ENCODE results near the gene PRELID3B.
A peak's percentile ranks its signal among the peaks of the same experiment; 100 is the strongest.

The PRELID3B gene

DNA sequence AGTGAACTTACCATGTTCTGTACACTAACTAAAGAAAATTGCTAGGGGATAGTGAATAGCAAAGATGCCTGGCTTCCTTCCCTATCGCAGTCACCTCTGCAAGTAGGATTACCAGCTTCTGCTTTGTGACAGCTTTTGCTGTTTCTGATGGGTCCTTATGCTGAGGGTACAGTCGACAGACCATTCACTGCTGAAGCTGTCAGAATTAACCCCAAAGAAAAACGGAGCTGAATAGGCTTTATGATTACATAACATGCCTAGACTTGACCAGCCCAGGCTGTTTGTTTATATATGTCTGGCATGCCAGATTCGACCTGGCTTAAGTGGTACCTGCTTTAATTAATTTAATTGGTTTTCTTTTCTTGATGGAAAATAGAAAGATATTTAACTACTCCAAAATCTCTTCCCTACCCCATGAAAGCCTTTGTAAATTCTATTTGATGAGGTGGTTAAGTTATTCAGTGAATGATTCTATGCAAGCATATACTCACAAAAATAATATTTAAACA, 21.7 kb upstream of the PRELID3B start:
- TF ChIP-seq, protein P1, sequence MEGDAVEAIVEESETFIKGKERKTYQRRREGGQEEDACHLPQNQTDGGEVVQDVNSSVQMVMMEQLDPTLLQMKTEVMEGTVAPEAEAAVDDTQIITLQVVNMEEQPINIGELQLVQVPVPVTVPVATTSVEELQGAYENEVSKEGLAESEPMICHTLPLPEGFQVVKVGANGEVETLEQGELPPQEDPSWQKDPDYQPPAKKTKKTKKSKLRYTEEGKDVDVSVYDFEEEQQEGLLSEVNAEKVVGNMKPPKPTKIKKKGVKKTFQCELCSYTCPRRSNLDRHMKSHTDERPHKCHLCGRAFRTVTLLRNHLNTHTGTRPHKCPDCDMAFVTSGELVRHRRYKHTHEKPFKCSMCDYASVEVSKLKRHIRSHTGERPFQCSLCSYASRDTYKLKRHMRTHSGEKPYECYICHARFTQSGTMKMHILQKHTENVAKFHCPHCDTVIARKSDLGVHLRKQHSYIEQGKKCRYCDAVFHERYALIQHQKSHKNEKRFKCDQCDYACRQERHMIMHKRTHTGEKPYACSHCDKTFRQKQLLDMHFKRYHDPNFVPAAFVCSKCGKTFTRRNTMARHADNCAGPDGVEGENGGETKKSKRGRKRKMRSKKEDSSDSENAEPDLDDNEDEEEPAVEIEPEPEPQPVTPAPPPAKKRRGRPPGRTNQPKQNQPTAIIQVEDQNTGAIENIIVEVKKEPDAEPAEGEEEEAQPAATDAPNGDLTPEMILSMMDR (IDR thresholded peaks at IDR 0.05): no peak

DNA sequence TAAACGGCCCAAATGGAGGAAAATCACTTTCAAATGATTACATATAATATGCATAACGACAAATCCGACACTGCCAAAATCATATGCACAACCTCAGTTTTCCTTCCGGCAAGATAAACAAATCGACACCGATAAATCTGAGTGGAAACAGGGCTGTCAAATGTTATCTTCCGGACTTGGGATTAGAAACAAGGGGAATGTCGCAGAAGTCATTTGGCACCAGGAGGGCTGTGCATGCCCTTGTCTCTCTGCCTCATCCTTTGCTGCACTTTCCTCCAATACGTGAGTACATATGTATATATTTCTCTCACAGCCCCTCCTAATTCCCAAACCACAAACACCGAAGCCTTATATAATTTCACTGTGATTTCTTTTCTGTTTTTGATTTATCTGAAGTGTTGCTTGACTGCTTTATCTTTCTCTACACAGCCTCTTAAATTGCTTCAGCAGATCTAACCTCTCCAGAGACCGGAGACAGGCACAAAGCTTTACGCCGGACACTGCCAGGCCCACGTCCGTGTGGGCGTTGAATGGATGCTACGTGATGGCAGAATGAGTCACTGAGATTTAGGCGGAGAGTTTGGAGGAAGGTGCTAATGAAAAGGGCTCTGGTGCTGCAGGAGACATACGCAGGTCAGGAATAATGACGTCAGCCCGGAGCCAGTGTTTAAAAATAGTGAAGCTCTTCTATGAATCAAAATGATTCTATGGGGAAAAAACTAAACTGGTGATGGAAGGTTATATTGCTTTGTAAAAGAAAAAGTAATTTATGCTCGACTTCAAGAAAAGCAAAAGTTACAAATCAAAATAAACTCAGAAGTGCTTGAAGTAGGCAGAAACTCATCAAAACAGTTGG, 21.0 kb upstream of the PRELID3B start:
- TF ChIP-seq, protein P1 (IDR thresholded peaks at IDR 0.05): no peak

DNA sequence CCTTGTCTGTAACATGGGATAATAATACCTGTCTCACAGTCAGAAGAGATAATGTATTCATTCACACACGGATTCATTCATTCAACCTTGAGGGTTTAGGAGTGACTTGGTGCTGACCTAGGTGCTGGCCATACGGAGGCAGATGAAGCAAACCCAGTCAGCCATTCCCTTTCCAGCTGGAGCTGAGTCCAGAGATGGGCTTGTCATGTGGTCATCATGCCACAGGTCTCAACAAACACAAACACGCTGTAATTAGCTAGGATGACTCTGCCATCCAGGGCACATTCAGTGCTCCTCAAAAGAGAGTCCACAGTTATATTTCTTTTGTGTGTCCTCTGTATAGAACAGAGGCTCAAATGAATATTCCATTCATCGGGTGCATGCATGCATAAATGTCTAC, 19.5 kb upstream of the PRELID3B start:
- TF ChIP-seq, protein P1 (IDR thresholded peaks at IDR 0.05): no peak

DNA sequence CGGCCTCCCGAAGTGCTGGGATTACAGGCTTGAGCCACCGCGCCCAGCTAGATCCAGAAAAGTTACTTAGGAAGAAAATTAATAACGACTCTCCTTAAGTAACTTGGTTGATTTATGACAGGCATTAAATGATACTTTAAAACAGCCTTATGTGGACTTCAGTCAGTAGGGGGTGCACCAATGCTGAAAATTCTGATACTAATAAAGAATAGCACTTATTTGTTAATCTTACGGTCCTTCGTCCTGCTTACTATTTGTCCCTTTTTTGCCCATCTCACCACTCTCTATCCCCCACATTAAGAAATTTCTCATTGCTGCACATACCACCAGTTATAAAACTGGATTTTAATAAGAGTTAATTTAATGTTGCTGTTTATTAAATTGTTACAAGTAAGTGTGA, 12.7 kb upstream of the PRELID3B start:
- TF ChIP-seq, protein P1 (IDR thresholded peaks at IDR 0.05): peak; percentile 54

DNA sequence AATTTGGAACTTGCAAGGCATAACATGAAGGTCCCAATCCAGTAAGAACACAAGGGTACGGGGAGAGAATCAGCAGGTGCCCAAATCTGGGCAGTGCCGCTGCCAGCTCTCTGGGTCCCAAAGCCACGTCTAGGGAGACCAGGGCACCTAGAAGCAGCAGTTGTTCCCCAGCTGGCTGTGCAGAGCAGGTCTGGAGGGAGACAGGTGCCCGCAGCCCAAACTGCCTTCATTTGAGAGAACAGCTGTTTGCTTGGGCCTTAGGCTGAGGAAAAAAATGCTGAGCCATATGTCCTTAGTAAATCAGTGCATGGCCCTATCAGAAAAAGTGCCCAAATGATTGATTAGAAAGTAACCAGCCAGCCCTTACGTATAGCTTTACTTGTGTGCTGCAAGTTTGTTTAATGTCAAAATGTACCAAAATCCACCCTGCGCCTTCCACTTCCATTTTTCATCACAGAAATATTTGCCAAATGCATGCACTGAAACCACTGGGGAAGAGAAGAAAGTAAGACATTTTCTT, 9.1 kb upstream of the PRELID3B start:
- TF ChIP-seq, protein P1 (IDR thresholded peaks at IDR 0.05): no peak

DNA sequence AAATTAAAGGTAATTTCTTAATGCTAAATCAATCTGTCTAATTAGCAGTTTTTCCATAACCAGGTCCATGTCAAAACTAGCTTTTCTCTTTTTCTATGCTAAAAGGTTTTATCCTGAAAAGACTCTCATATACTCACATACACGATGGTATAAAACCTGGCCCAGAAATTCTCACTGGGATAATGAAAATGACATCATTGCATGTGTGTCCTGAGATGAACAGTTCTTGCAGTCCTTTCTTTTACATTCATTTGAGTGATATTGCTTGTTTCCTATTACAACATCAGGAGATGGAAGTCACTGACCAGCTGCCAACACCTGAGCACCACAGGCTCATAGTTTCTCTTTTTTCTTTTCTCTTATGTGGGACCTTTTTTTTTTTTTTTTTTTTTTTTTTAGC, 7.9 kb upstream of the PRELID3B start:
- TF ChIP-seq, protein P1 (IDR thresholded peaks at IDR 0.05): no peak

DNA sequence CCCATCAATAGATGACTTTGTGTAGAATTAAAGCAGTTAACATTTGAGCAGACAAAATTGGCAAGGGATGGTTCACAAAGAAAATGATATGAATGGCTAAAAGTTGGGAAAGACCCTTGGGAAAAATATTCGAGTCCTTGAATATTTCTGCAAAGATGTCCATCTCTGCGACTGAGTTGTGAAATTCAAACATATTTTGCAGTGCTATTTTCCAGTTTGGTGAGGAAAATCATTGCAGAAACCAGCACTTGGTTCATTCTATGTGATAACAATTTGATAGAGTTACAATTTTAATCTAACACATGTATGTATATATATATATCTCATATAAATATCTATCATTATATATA, 6.1 kb upstream of the PRELID3B start:
- TF ChIP-seq, protein P1 (IDR thresholded peaks at IDR 0.05): no peak
